ENCODE results near the gene DHX9.

DHX9 gene

DNA sequence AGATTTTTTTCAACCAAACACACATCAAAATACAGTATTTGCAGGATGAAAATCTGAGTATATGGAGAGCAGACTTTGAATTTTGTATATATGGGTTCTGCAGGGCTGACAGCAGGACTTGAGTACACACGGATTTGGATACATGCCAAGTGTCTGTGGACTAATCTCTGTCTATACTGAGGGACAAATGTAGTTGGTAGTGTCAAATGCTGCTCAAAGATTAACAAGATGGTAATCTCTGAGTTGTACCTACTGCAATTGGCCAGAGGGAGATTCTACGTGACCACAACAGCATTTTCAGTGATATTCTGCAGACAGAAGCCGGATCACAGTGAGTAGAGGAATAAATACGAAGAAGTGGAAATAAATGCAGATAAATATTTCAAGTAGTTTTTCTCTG lies 70.4 kb downstream of the DHX9 start:
- Histone ChIP-seq H3K27ac (ENCODE audit: low read depth, low read length) (no peak overlapping the region), H3K79me2 (ENCODE audit: control insufficient read depth, low read length) (no peaks in the 10 kb centered on the region), H3K4me2 (ENCODE audit: low read length) (no peak overlapping the region), H3F3A (ENCODE audit: control insufficient read depth, insufficient read depth) (no peaks in the 10 kb centered on the region; the same call in 1 of the 2 replicates), H3K9me3 (ENCODE audit: control insufficient read depth, insufficient read depth, low read length) (no peaks in the 10 kb centered on the region), H3K36me3 (ENCODE audit: control insufficient read depth, low read length) (no peaks in the 10 kb centered on the region), H4K20me1 (ENCODE audit: control insufficient read depth, insufficient read depth, low read depth, low read length) (no peaks in the 10 kb centered on the region), H3K4me1 (ENCODE audit: control insufficient read depth, low read length) (no peaks in the 10 kb centered on the region), H3K27me3 (ENCODE audit: control insufficient read depth, low read length) (peaks cover 7% of the 10 kb centered on the region; the same call in 1 of the 2 replicates), H3K4me3 (ENCODE audit: low read length) (no peak overlapping the region), H3K9me2 (replicated peaks; ENCODE audit: control insufficient read depth, low read length) (no peaks in the 10 kb centered on the region)
- no peak for TF ChIP-seq EZH2phosphoT487 (IDR thresholded peaks at IDR 0.05; ENCODE audit: borderline replicate concordance, low read length)
- TF ChIP-seq, protein P1, sequence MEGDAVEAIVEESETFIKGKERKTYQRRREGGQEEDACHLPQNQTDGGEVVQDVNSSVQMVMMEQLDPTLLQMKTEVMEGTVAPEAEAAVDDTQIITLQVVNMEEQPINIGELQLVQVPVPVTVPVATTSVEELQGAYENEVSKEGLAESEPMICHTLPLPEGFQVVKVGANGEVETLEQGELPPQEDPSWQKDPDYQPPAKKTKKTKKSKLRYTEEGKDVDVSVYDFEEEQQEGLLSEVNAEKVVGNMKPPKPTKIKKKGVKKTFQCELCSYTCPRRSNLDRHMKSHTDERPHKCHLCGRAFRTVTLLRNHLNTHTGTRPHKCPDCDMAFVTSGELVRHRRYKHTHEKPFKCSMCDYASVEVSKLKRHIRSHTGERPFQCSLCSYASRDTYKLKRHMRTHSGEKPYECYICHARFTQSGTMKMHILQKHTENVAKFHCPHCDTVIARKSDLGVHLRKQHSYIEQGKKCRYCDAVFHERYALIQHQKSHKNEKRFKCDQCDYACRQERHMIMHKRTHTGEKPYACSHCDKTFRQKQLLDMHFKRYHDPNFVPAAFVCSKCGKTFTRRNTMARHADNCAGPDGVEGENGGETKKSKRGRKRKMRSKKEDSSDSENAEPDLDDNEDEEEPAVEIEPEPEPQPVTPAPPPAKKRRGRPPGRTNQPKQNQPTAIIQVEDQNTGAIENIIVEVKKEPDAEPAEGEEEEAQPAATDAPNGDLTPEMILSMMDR (IDR thresholded peaks at IDR 0.05; ENCODE audit: low read depth, low read length, poor library complexity, severe bottlenecking) = no peak

DNA sequence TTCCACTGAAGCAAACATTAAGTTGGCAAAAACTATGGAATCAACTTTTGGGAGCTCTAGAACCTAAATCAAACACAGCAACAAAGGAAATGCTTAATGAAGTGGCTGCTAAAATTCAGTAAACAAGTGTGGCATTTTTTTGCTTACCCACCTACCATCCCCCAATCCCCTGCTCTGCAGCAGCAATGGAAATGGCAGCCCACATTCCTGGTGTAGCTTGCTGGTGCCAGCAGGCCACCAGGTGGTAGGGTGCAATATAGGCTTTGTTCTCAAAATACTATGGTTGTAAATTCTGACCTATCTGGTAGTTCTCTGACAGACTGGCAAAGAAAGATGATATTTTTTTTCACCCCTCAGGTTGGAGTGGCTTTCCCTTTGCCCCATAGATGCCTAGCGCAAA lies 71.0 kb downstream of the DHX9 start:
- Histone ChIP-seq H3K27me3 (ENCODE audit: control insufficient read depth, low read length) (peaks cover 7% of the 10 kb centered on the region; the same call in 1 of the 2 replicates), H3K4me3 (ENCODE audit: low read length) (no peak overlapping the region), H3K9me2 (replicated peaks; ENCODE audit: control insufficient read depth, low read length) (no peaks in the 10 kb centered on the region), H3K36me3 (ENCODE audit: control insufficient read depth, low read length) (no peaks in the 10 kb centered on the region), H3K9me3 (ENCODE audit: control insufficient read depth, insufficient read depth, low read length) (no peaks in the 10 kb centered on the region), H3K4me2 (ENCODE audit: low read length) (no peak overlapping the region), H3K4me1 (ENCODE audit: control insufficient read depth, low read length) (no peaks in the 10 kb centered on the region), H3F3A (ENCODE audit: control insufficient read depth, insufficient read depth) (no peaks in the 10 kb centered on the region; the same call in 1 of the 2 replicates), H4K20me1 (ENCODE audit: control insufficient read depth, insufficient read depth, low read depth, low read length) (no peaks in the 10 kb centered on the region), H3K27ac (ENCODE audit: low read depth, low read length) (no peak overlapping the region), H3K79me2 (ENCODE audit: control insufficient read depth, low read length) (no peaks in the 10 kb centered on the region)
- TF ChIP-seq, protein P1 (IDR thresholded peaks at IDR 0.05; ENCODE audit: low read depth, low read length, poor library complexity, severe bottlenecking) = no peak
- no peak for TF ChIP-seq EZH2phosphoT487 (IDR thresholded peaks at IDR 0.05; ENCODE audit: borderline replicate concordance, low read length)

DNA sequence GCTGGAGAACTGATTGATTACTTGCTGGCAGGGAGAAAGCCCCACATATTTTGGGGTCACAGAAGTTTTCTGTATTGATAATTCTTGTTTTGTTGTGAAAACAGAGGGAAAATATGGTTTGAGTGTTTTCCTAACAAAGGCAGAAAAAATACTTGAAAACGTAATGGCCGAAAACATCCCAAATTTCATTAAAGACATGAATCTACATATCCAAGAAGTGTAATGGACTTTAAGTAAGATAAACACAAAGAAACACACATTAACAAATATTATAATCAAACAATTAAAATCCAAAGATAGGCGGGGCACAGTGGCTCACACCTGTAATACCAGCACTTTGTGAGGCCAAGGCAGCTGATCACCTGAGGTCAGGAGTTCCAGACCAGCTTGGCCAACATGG lies 74.3 kb downstream of the DHX9 start:
- no peaks in the 10 kb centered on the region for H3K9me3 ChIP-seq (ENCODE audit: control insufficient read depth, insufficient read depth, low read length)
- H3K4me3 ChIP-seq (ENCODE audit: low read length) = no peak overlapping the region
- H3K27ac ChIP-seq (ENCODE audit: low read depth, low read length) = no peak overlapping the region
- H3K79me2 ChIP-seq (ENCODE audit: control insufficient read depth, low read length) = no peaks in the 10 kb centered on the region
- no peaks in the 10 kb centered on the region for H3K9me2 ChIP-seq (replicated peaks; ENCODE audit: control insufficient read depth, low read length)
- no peak overlapping the region for H3K4me2 ChIP-seq (ENCODE audit: low read length)
- no peaks in the 10 kb centered on the region for H4K20me1 ChIP-seq (ENCODE audit: control insufficient read depth, insufficient read depth, low read depth, low read length)
- no peaks in the 10 kb centered on the region for H3F3A ChIP-seq (ENCODE audit: control insufficient read depth, insufficient read depth)
- peaks cover 7% of the 10 kb centered on the region; the same call in 1 of the 2 replicates for H3K27me3 ChIP-seq (ENCODE audit: control insufficient read depth, low read length)
- TF ChIP-seq, protein P1 (IDR thresholded peaks at IDR 0.05; ENCODE audit: low read depth, low read length, poor library complexity, severe bottlenecking) = no peak
- TF ChIP-seq EZH2phosphoT487 (IDR thresholded peaks at IDR 0.05; ENCODE audit: borderline replicate concordance, low read length) = no peak
- H3K36me3 ChIP-seq (ENCODE audit: control insufficient read depth, low read length) = no peaks in the 10 kb centered on the region
- peaks cover 15% of the 10 kb centered on the region for H3K4me1 ChIP-seq (ENCODE audit: control insufficient read depth, low read length)

Measured in DOHH2 (cell line).